ENCODE data around the gene MPG.
"Not testable (repeated sequence)": the region's sequence is repeated elsewhere in the genome, so short reads cannot be mapped to it uniquely, and the experiment has no call there.

Gene MPG

GRCh38 chr16:112153-112840, 34.3 kb downstream of the MPG start:
- no peak for DNase-seq (ENCODE audit: low read depth, low spot score)

- no peak for DNase-seq (ENCODE audit: low read depth, low spot score)
Measured at GRCh38 chr16:114327-114726, 36.3 kb downstream of the MPG start.

DNA sequence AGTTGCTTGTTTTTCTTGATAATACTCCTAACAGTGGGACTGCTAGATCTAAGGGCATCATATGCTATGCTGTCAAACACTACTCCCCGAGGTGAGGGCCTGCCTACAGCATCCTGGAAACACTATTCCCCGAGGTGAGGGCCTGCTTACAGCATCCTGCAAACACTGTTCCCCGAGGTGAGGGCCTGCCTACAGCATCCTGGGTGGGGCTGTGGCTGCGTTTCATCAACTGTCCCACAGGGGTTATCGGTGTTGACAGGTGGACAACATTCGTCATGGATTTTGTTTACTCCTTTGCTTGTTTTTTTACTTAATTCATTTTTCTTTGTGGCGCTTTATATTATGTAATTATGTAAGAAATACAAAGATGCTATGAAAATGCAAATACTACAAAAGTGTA, 38.0 kb downstream of the MPG start:
- no peak for DNase-seq (ENCODE audit: low read depth, low spot score)

DNA sequence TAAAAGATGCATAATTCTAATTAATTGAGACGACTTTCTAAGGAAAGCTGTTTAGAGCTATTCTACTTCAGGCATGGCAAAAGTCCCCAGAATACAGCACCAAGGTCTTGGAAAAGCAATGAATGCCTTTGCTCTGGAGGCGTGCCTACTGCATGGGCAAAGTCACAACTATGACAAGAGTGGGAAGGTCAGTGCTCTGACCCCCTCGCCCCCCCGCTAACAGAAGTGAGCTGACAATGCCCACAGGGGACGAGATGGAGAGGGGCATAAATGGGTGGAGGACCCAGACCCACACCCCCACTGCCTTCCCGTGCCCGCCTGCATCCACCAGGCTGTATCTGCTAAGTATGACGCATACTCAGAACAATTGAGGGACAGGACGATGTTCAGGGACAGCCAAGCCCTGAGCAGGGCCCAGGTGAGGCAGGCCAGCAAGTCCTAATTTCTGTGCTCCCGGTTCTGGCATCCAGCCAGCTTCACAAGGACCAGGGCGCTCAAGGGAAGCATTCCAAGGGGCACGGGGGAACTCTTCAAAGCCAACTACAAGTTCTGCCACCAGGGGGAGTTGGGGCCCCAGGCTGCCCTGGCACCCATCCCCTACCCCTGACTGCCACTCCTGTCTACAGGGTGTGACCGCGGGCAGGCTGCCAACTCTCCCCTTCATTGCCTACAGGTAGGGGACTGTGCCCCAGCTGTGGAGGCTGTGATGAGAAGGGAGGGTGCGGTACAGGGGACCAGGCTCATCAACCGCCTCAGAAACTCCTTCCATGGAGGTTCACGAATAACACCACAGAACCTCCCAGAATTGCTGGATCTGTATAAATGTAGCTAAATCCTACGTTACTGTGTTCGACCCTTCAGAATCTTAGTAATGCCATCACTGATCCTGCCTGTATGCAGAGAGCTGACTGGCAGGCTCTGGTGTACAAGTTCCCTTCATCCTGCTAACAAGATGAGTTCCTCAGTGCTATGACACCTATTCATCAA, 39.6 kb downstream of the MPG start:
- no peak for DNase-seq (ENCODE audit: low read depth, low spot score)

DNA sequence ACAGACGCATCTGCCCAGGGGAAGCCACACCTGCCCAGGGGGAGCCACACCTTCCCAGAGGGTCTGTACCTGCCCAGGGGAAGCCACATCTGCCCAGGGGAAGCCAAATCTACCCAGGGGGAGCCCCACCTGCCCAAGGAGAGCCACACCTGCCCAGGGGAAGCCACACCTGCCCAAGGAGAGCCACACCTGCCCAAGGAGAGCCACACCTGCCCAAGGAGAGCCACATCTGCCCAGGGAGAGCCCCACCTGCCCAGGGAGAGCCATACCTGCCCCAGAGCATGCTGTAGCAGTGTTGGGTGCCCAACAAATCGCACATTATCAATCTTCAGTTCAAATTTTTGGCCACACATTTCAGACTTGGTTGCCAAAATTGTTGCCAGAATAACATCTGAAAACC, 40.8 kb downstream of the MPG start:
- no peak for DNase-seq (ENCODE audit: low read depth, low spot score)

GRCh38 chr16:119295-119694, 41.3 kb downstream of the MPG start:
- no peak for DNase-seq (ENCODE audit: low read depth, low spot score)

- DNase-seq (ENCODE audit: low read depth, low spot score): no peak
Measured at GRCh38 chr16:119835-120491, 41.9 kb downstream of the MPG start.

DNA sequence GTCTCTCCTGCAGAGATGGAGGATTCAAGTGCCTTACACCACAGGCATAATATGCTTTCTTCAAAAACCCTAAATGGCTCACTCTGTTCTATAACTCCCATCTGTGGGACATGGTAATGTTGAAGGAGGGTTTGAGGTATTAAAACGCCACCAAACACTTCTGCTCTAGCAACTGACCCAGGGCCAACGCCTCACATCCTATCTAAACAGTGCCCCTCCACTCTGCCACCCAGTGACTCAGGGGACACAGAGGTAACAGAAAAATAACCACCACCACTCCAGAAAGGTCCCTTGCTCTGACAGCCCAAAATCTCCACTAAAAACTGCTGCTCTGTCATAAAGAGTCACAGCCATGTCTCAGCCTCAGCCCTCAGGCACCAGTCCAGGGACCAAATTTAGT, 42.7 kb downstream of the MPG start:
- no peak for DNase-seq (ENCODE audit: low read depth, low spot score)

GRCh38 chr16:122361-122760, 44.3 kb downstream of the MPG start:
- no peak for DNase-seq (ENCODE audit: low read depth, low spot score)

DNA sequence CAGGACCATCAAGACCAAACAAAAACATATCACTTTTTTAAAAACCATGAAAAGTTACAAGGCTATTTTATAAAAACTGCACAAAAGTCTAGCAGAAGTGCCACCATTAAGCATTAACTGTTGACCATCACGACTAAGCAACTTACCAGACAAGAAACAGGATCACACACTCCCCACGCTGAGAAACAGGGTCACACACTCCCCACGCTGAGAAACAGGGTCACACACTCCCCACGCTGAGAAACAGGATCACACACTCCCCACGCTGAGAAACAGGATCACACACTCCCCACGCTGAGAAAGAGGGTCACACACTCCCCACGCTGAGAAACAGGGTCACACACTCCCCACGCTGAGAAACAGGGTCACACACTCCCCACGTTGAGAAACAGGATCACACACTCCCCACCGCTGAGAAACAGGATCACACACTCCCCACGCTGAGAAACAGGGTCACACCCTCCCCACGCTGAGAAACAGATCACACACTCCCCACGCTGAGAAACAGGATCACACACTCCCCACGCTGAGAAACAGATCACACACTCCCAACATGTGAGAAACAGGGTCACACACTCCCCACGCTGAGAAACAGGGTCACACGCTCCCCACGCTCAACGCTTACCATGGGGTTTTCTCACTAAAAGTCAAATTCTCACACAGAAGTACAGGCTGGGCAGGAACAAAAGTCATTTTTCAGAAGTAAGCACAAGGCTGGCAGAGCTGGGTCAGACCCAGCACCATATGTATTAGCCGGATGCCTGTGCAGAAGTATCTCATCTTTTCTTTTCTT, 45.7 kb downstream of the MPG start:
- DNase-seq (ENCODE audit: low read depth, low spot score): not testable (repeated sequence)

- DNase-seq (ENCODE audit: low read depth, low spot score): no peak
Measured at GRCh38 chr16:125011-125410, 47.0 kb downstream of the MPG start.

GRCh38 chr16:129075-129474, 51.0 kb downstream of the MPG start:
- no peak for DNase-seq (ENCODE audit: low read depth, low spot score)

GRCh38 chr16:130533-131173, 52.6 kb downstream of the MPG start:
- no peak for DNase-seq (ENCODE audit: low read depth, low spot score)

GRCh38 chr16:132120-132519, 54.1 kb downstream of the MPG start:
- DNase-seq (ENCODE audit: low read depth, low spot score): no peak

DNA sequence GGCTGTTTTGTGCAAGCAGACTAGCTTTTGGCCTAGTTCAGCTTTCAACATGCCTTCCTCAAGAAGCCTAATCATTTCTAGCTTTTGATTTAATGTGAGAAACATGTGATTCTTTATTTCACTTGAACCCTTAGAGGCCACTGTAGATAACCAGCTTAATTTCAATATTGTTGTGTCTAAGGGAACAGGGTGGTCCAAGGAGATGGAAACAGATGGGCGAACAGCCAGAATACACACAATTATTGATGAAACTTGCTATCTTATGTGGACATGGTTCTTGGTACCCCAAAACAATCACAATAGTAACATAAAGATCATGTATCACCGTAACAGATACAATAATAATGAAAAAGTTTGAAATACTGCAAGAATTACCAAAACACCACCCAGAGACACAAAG, 55.7 kb downstream of the MPG start:
- no peak for DNase-seq (ENCODE audit: low read depth, low spot score)

All from brain pericyte (primary cell).